GM21723 (cell line): ENCODE measurements around the gene MEGF9.

ENCODE experiments used
- ATAC-seq: cut with Tn5 transposase; IDR thresholded peaks from one replicate; pipeline ENCODE4 v1.9.1; 2021; ENCODE audit warnings: mild to moderate bottlenecking, moderate library complexity; ENCODE audit not compliant: unreplicated experiment

MEGF9 gene

GRCh38 chr9:120628207-120628924 lies 85.9 kb downstream of the MEGF9 start:
- no peak for ATAC-seq

DNA sequence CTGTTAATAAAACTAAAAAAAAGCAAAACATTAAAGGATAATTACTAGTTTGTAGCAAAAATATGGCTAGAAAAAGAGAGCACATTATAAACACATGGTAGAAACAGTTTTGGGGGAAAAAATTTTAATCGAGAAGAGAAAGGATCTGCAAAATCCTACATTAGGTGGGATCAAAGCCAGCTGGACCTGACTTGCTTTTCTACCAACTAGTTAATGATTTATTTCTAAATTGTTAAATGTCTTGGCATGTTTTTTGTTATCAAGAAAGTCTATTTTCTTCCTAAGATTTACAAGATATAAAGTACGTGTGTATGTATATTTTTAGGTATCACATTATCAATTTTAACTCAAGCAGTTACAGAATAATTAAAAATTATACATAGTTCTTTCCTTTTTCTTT lies 87.2 kb downstream of the MEGF9 start:
- no peak for ATAC-seq

- ATAC-seq, result no peak
These were observed 87.8 kb downstream of the MEGF9 start for GRCh38 chr9:120626512-120626911.

DNA sequence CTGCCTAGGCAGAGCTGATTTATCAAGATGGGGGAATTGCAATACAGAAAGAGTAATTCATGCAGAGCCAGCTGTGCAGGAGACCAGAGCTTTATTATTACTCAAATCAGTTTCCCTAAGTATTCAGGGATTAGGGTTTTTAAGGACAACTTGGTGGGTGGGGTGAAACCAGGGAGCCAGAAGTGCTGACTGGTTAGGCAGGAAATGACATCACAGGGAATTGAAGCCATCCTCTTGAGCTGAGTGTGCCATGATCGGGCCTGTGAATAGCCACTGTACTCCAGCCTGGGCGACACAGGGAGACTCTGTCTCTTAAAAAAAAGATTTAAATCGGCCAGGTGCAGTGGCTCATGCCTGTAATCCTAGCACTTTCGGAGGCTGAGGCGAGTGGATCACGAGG lies 89.0 kb downstream of the MEGF9 start:
- ATAC-seq, result no peak

DNA sequence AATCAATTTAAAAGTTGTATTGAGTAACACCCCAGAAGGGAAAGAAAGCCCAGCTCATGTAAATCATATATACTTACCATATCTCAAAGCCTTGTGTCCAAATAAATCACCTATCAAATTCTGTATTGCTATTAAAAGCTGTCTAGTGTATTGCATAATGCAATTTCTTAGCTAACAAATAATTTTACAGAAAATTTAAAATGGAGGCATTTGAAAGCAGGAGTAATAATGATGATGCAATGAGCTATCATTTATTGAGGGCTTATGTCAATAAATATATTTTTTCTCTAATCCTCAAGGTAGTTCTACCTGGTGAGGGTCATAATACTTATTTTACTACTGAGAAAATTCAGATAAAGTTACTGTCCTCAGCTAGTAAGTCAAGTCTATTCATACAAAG lies 91.5 kb downstream of the MEGF9 start:
- ATAC-seq, result no peak

GRCh38 chr9:120621941-120622340 lies 92.3 kb downstream of the MEGF9 start:
- no peak for ATAC-seq

- peak; percentile 67 for ATAC-seq
These were observed 94.3 kb downstream of the MEGF9 start for GRCh38 chr9:120619751-120620655.

- ATAC-seq, result no peak
These were observed 97.0 kb downstream of the MEGF9 start for GRCh38 chr9:120616966-120617935.

DNA sequence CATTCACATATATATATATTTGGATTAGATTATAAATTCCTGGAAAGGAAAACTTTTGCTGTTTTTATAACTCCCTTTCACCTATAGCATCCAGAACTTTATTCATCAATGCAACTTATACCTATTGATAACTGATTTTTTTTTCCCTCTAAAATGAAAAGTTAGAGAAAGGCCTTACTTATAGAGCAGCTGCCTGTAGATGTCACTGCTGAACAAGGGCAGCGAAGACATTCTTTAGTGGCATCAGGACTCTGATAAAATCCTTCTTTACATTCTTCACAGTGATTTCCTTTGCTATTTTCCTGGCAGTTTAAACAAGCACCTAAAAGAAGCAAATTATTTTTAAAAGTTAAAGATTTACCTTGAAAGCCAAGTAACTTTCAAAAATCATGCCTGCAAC lies 102.1 kb downstream of the MEGF9 start:
- ATAC-seq, result no peak

DNA sequence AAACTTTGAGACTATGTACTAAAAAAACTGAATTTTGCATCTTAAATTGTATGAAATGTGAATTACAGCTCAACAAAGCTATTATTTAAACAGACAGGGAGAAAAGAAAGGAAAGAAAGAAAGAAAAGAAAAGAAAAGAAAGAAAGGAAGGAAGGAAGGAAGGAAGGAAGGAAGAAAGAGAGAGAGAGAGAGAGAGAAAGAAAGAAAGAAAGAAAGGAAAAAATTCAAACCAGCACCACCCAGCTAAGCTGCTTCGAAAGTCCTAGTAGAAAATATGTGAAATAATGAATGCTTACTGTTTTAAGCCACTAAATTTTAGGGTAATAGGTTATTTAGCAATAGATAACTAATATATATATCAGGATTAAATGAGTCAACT lies 102.6 kb downstream of the MEGF9 start:
- ATAC-seq, result no peak

DNA sequence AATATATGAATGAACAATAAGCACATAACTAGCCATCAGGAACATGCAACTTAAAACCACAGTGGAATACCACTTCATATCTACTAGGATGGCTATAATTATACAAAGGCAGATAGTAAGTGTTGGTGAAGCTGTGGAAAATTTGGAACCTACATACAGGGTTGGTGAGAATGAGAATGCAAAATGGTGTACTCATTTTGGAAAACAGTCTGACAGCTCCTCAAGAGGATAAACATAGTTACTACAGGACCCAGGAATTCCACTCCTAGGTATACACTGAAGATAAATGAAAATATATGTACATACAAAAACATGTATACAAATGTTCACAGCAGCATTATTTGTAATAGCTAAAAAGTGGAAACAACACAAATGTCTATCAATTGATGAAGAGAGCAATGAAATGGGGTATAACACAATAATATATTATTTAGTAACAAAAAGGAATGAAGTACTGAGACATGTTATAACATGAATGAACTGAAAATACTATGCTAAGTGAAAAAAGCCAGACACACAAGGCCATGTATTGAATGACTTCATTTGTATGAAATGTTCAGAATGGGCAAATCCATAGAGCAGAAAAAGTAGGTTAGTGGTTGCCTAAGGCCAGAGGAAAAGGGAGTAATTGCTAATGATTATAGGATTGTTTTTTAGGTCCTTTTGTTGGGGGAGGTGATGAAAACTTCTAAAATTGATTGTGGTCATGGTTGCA lies 103.1 kb downstream of the MEGF9 start:
- no peak for ATAC-seq

DNA sequence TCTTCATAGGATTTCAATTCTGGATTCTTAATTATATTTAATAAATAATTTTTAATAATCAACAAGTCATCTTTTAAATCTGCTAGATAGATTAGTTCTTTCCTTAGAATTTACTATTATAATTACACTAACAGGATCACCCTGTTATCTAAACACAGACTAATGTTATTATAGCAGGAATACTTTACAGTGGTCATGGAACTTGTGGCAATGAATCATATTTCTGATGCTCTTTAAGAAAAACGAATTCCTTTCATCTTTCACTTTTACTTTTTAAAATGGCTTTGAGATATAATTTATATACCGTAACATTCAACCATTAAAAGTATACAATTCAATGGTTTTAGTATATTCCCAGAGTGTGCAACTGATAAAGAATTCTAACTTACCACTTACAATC lies 104.6 kb downstream of the MEGF9 start:
- no peak for ATAC-seq

- ATAC-seq, result no peak
These were observed 105.8 kb downstream of the MEGF9 start for GRCh38 chr9:120608421-120608820.

GRCh38 chr9:120603591-120603990 lies 110.7 kb downstream of the MEGF9 start:
- ATAC-seq, result no peak

DNA sequence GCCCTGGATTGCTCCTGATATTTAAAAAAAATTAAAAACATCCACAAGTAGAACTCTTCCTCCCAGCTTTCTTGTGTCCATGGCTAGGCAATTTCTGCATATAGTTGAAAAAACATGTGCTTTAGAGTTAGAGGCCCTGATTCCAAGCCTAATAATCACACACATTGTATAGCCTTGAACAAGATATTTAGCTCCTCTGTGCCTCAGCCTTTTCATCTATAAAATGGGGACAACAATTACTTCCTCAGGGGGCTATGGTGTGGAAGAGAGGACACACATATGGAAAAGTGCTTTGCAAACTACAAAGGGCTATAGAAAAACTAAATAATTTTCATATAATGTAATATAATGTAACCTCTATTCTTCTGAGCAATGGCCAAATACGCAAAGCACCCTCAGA lies 111.3 kb downstream of the MEGF9 start:
- no peak for ATAC-seq

DNA sequence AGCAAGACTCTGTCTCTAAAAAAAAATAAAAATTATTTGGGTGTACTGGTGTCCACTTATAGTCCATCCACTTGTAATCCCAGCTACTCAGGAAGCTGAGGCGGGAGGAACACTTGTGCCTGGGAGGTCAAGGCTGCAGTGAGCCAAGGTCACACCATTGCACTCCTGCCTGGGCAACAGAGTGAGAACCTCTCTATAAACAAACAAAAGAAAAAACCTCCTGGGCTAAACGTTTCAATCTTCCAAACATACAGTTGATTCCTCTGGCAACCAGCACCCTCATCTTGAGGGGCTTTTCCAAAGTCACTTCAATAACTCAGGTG lies 120.4 kb downstream of the MEGF9 start:
- ATAC-seq, result no peak

DNA sequence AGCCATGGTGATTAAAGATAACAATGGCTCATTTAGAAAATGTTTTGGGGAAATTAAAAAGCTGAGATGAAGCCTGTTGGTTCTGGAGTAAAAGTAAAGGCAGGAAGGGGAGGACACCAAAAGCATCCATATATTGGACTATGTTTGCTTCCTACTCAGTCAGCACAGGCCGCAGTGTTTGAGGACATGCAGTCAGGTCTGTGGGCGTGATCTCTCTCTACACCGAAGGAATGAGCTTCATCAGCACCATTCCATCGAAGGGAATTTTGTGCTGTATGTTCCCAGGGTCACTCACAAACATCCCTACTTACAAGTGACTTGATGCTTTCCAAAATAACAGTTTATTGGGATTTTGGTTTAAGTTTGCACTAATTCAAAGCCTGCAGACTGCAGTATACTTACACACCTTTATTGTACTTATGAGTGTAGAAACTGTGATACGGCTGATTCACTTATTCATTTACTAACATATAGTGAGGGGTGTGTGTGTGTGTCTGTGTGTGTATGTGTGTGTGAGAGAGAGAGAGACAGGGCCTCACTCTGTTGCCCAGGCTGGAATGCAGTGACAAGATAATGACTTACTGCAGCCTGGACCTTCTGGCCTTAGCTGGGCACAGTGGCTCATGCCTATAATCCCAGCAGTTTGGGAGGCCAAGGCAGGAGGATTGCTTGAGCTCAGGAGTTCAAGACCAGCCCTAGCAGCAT lies 120.9 kb downstream of the MEGF9 start:
- no peak for ATAC-seq

GRCh38 chr9:120592210-120592609 lies 122.1 kb downstream of the MEGF9 start:
- ATAC-seq, result no peak

GRCh38 chr9:120587328-120587727 lies 126.9 kb downstream of the MEGF9 start:
- no peak for ATAC-seq

- ATAC-seq, result no peak
These were observed 130.3 kb downstream of the MEGF9 start for GRCh38 chr9:120583958-120584369.
